Right lobe of liver (tissue), 6 donors: ENCODE data around the gene PET117. TPM values are rescaled to one million over a fixed set of nuclear protein-coding genes. Genes with fewer than 3 reads are reported as not detected.

Experiments
- ATAC-seq, 4 donors: fragments of 200-7000 bp; cut with Tn5 transposase; one replicate each; pipeline ENCODE4 v1.9.1; 2020; ENCODE audit warnings: mild to moderate bottlenecking in 4 of 4, moderate library complexity in 4 of 4
- DNase-seq, 3 donors: peaks; one replicate each; pipeline ENCODE4 v3.0.0-alpha.2; 2020
- H3K27ac ChIP-seq, 3 donors: fragments of 200-600 bp; one replicate each; pipeline ENCODE4 v1.8.0; 2022
- H3K27me3 ChIP-seq, 2 donors: fragments of 200-600 bp; one replicate each; pipeline ENCODE4 v1.8.0; 2022
- H3K36me3 ChIP-seq, 4 donors: fragments of 200-600 bp; sonication (generic) in 1 of 4; one replicate each; pipeline versions ENCODE4 v1.5.1 to v1.8.0; 2017 to 2022; ENCODE audit warnings: control low read depth in 1 of 4
- H3K4me1 ChIP-seq, 4 donors: fragments of 200-600 bp; sonication (generic) in 1 of 4; one replicate each; pipeline versions ENCODE4 v1.5.1 to v1.8.0; 2017 to 2022; ENCODE audit warnings: control low read depth in 1 of 4
- H3K4me3 ChIP-seq, 3 donors: fragments of 200-600 bp; one replicate each; pipeline ENCODE4 v1.8.0; 2022
- H3K9me3 ChIP-seq, 4 donors: fragments of 200-600 bp; sonication (generic) in 1 of 4; one replicate each; pipeline versions ENCODE4 v1.5.1 to v1.8.0; 2017 to 2022; ENCODE audit warnings: control low read depth in 1 of 4
- POLR2A ChIP-seq: fragments of 450-650 bp; IDR thresholded peaks from one replicate; pipeline ENCODE4 v1.6.1; 2017; ENCODE audit warnings: antibody characterized with exemption, mild to moderate bottlenecking
- WGBS: methylation state at CpG from one replicate; pipeline ENCODE4 v1.1.6; 2018; ENCODE audit warnings: low coverage, low lambda C conversion rate; ENCODE audit not compliant: insufficient coverage; ENCODE audit errors: missing lambda C conversion rate; 5-methylcytosine and 5-hydroxymethylcytosine counted together
- intact Hi-C, 2 donors: fragments of 100-400 bp; cut with DNase I; formaldehyde crosslinking; loops; one replicate each; pipeline versions ENCODE4 v1.11.2 to v1.14.1; 2022
- small RNA-seq, 2 experiments: library from RNA; depleted of rRNA; stranded (forward); fragments of <200 nt; gene quantifications; one replicate each; pipeline ENCODE3, GENCODE V24; 2016
- total RNA-seq, 6 experiments: library from RNA; depleted of rRNA in 2 of 6; stranded (reverse); fragments of >200 nt in 2 of 6; fragmentation: NEBNext Ultra II Directional in 3 of 6; extraction: Animal tissue kit (Norgen Biotek cat#: 25700) in 3 of 6; gene quantifications; one replicate each; pipeline versions ENCODE4 v1.1.0 to v1.2.4, GENCODE V29; 2016 to 2023
- TF ChIP-seq, protein P1 (sequence below), 4 donors: fragments of 200-600 bp in 3 of 4; fragments of 450-650 bp in 1 of 4; IDR thresholded peaks; one replicate each; pipeline versions ENCODE4 v1.5.1 to v1.8.0; 2016 to 2022; ENCODE audit warnings: antibody characterized with exemption in 4 of 4, mild to moderate bottlenecking in 2 of 4
- donor health status: DM: no; HTN: yes; CAD: no.
- donor health status: DM: no; HTN: no; CAD: no.
- donor health status: DM: no; HTN: no; CAD: no.
- donor health status: DM: no; HTN: yes; CAD: no.
- donor health status: DM: no; HTN: yes; CAD: no.

Gene PET117
- total RNA-seq, 6 experiments from 2014 or later: 5.1 to 10.6 (median 6.6) TPM

DNA sequence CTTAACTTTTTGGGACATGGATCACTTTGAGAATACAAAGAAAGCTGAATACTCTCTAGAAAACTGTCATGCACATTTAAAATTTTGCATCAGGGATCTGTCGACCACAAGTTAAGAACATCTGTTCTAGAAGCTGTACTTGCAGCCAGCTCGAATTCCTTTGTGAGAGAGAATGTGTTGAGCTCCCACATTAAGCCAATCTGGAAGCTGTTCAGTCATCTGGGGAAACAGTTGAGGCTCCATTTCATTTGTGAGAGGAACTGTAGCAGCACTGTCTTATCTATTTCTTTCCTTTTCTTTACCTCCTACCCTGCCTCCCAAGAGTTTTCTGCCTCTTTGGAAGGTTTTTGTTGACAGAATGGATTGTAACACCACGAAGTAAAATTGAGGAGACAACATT lies 50.8 kb downstream of the PET117 start:
- DNase-seq (no peak), ATAC-seq (no peak)
- H3K4me3 ChIP-seq: no peak overlapping the region
- intact Hi-C loops: no loop called here
- TF ChIP-seq, protein P1, sequence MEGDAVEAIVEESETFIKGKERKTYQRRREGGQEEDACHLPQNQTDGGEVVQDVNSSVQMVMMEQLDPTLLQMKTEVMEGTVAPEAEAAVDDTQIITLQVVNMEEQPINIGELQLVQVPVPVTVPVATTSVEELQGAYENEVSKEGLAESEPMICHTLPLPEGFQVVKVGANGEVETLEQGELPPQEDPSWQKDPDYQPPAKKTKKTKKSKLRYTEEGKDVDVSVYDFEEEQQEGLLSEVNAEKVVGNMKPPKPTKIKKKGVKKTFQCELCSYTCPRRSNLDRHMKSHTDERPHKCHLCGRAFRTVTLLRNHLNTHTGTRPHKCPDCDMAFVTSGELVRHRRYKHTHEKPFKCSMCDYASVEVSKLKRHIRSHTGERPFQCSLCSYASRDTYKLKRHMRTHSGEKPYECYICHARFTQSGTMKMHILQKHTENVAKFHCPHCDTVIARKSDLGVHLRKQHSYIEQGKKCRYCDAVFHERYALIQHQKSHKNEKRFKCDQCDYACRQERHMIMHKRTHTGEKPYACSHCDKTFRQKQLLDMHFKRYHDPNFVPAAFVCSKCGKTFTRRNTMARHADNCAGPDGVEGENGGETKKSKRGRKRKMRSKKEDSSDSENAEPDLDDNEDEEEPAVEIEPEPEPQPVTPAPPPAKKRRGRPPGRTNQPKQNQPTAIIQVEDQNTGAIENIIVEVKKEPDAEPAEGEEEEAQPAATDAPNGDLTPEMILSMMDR (IDR thresholded peaks at IDR 0.05): no peak
- TF ChIP-seq POLR2A: no peak
- H3K27me3 ChIP-seq: no peaks in the 10 kb centered on the region
- H3K9me3 ChIP-seq: no peaks in the 10 kb centered on the region
- no peak overlapping the region for H3K27ac ChIP-seq
- 70% methylated on average over 3 of the region's 3 CpGs for WGBS
- peaks cover 0 to 49% (median 9%) of the 10 kb centered on the region in 4 donors for H3K36me3 ChIP-seq
- peaks cover 0 to 4% (median 0%) of the 10 kb centered on the region in 4 donors for H3K4me1 ChIP-seq

DNA sequence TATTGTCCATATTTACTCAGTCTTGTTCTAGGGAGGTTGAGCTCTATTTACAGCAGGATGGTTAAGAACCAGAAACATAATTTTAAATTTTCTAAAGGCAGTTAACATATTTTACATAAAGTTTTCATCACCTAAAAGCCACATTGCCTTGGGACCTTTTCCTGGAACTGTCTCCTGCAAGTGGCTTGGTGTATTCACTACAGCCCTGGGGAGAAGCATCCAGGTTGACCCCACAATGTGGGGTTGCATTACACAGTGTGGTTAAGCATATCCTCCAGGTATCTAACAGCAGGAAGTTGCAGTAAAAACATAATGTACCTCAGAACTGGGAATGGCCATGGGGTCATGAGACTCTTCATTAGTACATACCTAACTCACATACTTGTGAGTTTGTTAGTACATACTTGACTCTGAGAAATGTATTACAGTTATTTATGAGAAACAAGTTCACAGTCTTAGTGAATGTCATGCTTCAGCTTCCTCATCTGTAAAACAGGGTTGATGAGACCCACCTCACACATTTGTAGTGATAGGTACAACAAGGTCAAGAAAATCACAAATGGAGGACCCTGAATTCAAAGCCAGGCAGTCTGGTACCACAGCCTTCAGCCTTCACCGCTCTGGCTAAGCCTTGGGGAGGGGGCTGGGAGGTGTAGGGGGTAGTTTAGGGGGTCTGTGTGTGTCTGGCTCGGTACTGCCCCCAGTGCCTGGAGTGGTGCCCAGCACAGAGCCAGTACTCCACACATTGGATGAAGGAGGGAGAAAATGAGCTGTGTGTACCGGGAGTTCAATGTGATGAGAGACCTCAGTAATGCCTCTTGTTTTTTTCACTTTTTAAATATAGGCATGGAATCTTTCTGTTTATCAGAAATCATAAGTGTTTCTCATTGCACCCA lies 52.9 kb downstream of the PET117 start:
- Histone ChIP-seq H3K36me3 (peaks cover 0 to 28% (median 3%) of the 10 kb centered on the region in 4 donors), H3K4me3 (no peak overlapping the region), H3K9me3 (no peaks in the 10 kb centered on the region), H3K4me1 (peaks cover 0 to 4% (median 0%) of the 10 kb centered on the region in 4 donors), H3K27ac (no peak overlapping the region), H3K27me3 (no peaks in the 10 kb centered on the region)
- no peak for ATAC-seq
- no peak for TF ChIP-seq POLR2A
- TF ChIP-seq, protein P1 (IDR thresholded peaks at IDR 0.05): no peak
- DNase-seq: no peak
- no CpG with 5 or more reads among the region's 3 CpGs for WGBS
- intact Hi-C loops: no loop called here

DNA sequence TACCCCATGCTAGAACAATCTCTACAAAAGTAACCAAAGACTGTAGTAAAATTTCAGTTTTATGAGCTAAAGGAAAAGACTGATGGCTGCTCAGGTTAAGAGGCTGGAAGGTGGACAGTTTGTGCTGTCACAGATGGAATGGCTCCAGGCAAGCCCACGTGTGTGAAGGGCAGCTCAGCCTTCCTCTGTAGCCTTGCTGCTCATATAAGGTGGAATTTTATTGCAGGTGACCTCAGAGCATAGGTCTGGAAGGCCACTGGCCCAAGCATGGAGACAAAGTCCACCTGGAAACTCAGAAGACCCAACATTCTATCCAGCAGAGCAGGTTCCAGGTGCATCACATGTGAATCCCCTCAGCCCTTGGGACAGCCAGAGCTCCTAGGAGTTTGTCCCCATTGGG lies 53.6 kb downstream of the PET117 start:
- DNase-seq: no peak
- intact Hi-C loops: no loop called here
- no peak for TF ChIP-seq POLR2A
- TF ChIP-seq, protein P1 (IDR thresholded peaks at IDR 0.05): no peak

More for the DNA sequence above, 53.6 kb downstream of the PET117 start:
- no peaks in the 10 kb centered on the region for H3K9me3 ChIP-seq
- peaks cover 0 to 4% (median 0%) of the 10 kb centered on the region in 4 donors for H3K4me1 ChIP-seq
- ATAC-seq: peak in 1 of 4 donors; percentile 50
- H3K27me3 ChIP-seq: no peaks in the 10 kb centered on the region
- H3K36me3 ChIP-seq: peaks cover 0 to 20% (median 3%) of the 10 kb centered on the region in 4 donors
- no peak overlapping the region for H3K27ac ChIP-seq
- H3K4me3 ChIP-seq: no peak overlapping the region
- 20% methylated on average over 1 of the region's 1 CpG for WGBS

Small RNA genes within 50 kb of the gene (small RNA-seq; reads per million reads assigned to genes)
- 0 reads per million in 2 experiments for gene RF00019
- 0 reads per million in 2 experiments for gene RNU7-137P

Other genes starting within 250 kb of the PET117 start
- gene SNX5, start 169.1 kb upstream of the PET117 start, total RNA-seq: 10 to 100 TPM; 32.6 to 74.5 (median 46.0) TPM
- gene MGME1, start 168.8 kb upstream of the PET117 start, total RNA-seq: 1 to 10 TPM; 6.0 to 8.4 (median 7.5) TPM
- gene OVOL2, start 79.9 kb upstream of the PET117 start, total RNA-seq: under 1 TPM in 1 of 6 experiments, not detected in 5; 0.25 TPM
- 10 to 100 TPM in 2 of 6 experiments, 1 to 10 TPM in 4; 5.6 to 13.0 (median 7.9) TPM for gene KAT14, start within 50 bp of the PET117 start, total RNA-seq
- gene ZNF133, start 150.7 kb downstream of the PET117 start, total RNA-seq: 1 to 10 TPM; 2.5 to 6.1 (median 4.8) TPM